Spleen (tissue), 11 donors: ENCODE results near the gene HYCC1. TPM values are rescaled to one million over a fixed set of nuclear protein-coding genes. Genes with fewer than 3 reads are reported as not detected.

Experiments used
- DNase-seq: peaks from one replicate; pipeline ENCODE4 v3.0.0-alpha.2; 2020
- H3K27ac ChIP-seq, 8 donors: fragments of 200-600 bp; sonication (generic) in 7 of 8; 1 replicate in 4 of 8; 2 replicates in 4 of 8; pipeline versions ENCODE4 v1.5.0 to v1.8.0; 2016 to 2021; ENCODE audit warnings: inconsistent platforms in 4 of 8, mild to moderate bottlenecking in 4 of 8, moderate library complexity in 1 of 8
- H3K27me3 ChIP-seq, 7 donors: fragments of 200-600 bp; sonication (generic) in 6 of 7; replicated peaks in 1 of 7; 1 replicate in 4 of 7; 2 replicates in 3 of 7; pipeline versions ENCODE4 v1.5.0 to v1.8.0; 2016 to 2021; ENCODE audit warnings: inconsistent platforms in 3 of 7, mild to moderate bottlenecking in 1 of 7
- H3K36me3 ChIP-seq, 6 donors: fragments of 200-600 bp; sonication (generic) in 5 of 6; 1 replicate in 4 of 6; 2 replicates in 2 of 6; pipeline versions ENCODE4 v1.5.0 to v1.8.0; 2016 to 2021; ENCODE audit warnings: inconsistent platforms in 2 of 6
- H3K4me1 ChIP-seq, 6 donors: fragments of 200-600 bp; sonication (generic) in 5 of 6; 1 replicate in 3 of 6; 2 replicates in 3 of 6; pipeline versions ENCODE4 v1.5.0 to v1.8.0; 2016 to 2021; ENCODE audit warnings: inconsistent platforms in 3 of 6
- H3K4me3 ChIP-seq, 8 donors: fragments of 200-600 bp; sonication (generic) in 7 of 8; 1 replicate in 4 of 8; 2 replicates in 4 of 8; pipeline versions ENCODE4 v1.5.0 to v1.8.0; 2016 to 2021; ENCODE audit warnings: inconsistent platforms in 4 of 8, mild to moderate bottlenecking in 4 of 8, moderate library complexity in 2 of 8
- H3K9me3 ChIP-seq, 8 donors: fragments of 200-600 bp; sonication (generic) in 7 of 8; 1 replicate in 4 of 8; 2 replicates in 4 of 8; pipeline versions ENCODE4 v1.5.0 to v1.8.0; 2016 to 2021; ENCODE audit warnings: inconsistent platforms in 4 of 8
- CTCF ChIP-seq, 11 experiments: fragments of 200-600 bp in 7 of 11; fragments of 450-650 bp in 4 of 11; sonication (generic) in 4 of 11; IDR thresholded peaks in 8 of 11; conservative IDR thresholded peaks in 3 of 11; 1 replicate in 7 of 11; 2 replicates in 4 of 11; pipeline versions ENCODE4 v1.4.0 to v1.8.0; 2016 to 2021; ENCODE audit warnings: antibody characterized with exemption in 11 of 11, inconsistent platforms in 4 of 11, mild to moderate bottlenecking in 1 of 11
- POLR2A ChIP-seq, 3 donors: fragments of 450-650 bp; IDR thresholded peaks; one replicate each; pipeline ENCODE4 v1.5.1; 2017; ENCODE audit warnings: antibody characterized with exemption in 3 of 3, mild to moderate bottlenecking in 1 of 3
- POLR2AphosphoS5 ChIP-seq, 3 donors: sonication (generic); formaldehyde crosslinking; IDR thresholded peaks; one replicate each; pipeline ENCODE4 v1.5.1; 2017; ENCODE audit warnings: antibody characterized with exemption in 3 of 3
- WGBS, 5 donors: extraction: QIAGEN DNeasy Blood & Tissue Kit in 3 of 5; methylation state at CpG; one replicate each; pipeline versions ENCODE4 v1.1.5 to v1.1.7; 2013 to 2018; 5-methylcytosine and 5-hydroxymethylcytosine counted together
- intact Hi-C: fragments of 100-400 bp; cut with DNase I; formaldehyde crosslinking; loops from one replicate; pipeline ENCODE4 v1.15.0; 2023; ENCODE audit warnings: low total_unique reads
- polyA plus RNA-seq, 3 donors: library from polyadenylated mRNA; stranded (reverse); fragments of 200-250 nt; gene quantifications; one replicate each; pipeline ENCODE4 v1.2.1, GENCODE V29; 2013
- total RNA-seq, 7 donors: library from RNA; depleted of rRNA in 3 of 7; stranded (reverse); fragments of >200 nt in 3 of 7; fragmentation: NEBNext Ultra II Directional in 4 of 7; extraction: Animal tissue kit (Norgen Biotek cat#: 25700) in 4 of 7; gene quantifications; one replicate each; pipeline versions ENCODE4 v1.1.0 to v1.2.1, GENCODE V29; 2016 to 2021
- donor health status: healthy with polysubstance abuse.
- donor health status: DM: no; HTN: no; CAD: no; lungs with moderate emphysema.
- donor health status: DM: no; HTN: no; CAD: no.
- donor health status: Bipolar disorder and iron deficiency.
- donor health status: healthy.
- donor health status: DM: no; HTN: no; CAD: no.
- donor health status: DM: yes; HTN: yes; CAD: no.

HYCC1 gene
- total and polyA plus RNA-seq, 10 donors = 4.0 to 59.0 (median 42.7) TPM

DNA sequence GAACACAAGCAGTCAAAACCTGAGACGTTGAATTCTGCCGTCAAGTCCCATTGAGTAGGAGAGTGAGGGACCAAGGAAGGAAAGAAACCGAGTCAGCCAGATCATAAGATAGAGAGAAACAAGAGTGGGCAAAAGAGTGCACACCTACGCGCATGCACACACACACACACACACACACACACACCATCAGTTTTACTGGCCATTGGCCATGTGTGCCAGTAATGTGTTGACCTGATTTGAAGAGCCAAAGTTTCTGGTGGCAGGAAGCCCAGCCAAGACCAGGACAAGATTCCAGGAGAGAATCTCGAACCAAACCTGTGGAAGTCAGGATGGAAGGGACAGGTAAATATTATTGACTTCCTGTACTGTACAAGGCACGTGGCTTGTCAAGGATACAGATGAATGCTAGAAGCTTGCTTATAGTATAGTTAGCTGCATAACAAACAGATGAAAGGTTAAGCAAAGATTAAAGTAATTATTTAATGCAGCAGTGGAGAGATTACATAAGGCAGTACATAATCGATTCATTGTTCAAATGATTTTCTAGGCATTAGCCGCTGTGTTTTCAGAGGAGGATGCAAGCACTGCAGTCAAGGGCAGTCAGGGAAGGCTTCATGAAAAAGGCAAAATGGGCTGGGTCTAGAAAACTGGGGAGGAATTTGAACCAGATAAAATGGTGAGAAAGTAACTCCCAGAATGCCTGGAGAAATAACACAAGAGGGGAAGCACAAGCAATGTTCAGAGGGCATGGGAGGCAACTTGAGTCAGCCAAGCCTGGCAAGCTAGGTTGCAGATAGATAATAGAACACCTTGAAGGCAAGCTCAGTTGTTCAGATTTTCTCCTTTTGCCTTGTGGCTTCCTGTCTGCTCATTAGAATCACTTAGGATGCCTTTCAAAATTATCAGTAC lies 2.7 kb upstream of the HYCC1 start:
- Histone ChIP-seq H3K4me3 (no peak overlapping the region), H3K27me3 (no peaks in the 10 kb centered on the region), H3K36me3 (no peaks in the 10 kb centered on the region), H3K4me1 (peaks cover 10 to 70% (median 39%) of the 10 kb centered on the region in 6 donors), H3K27ac (peak overlapping the region in 7 of 8 donors; percentile 6 to 63 (median 48)), H3K9me3 (no peaks in the 10 kb centered on the region)
- TF ChIP-seq POLR2AphosphoS5 (IDR thresholded peaks at IDR 0.05) (no peak), POLR2A (IDR thresholded peaks at IDR 0.05) (no peak), CTCF (IDR thresholded peaks at IDR 0.05 in 8 of 11, conservative IDR thresholded peaks at IDR 0.05 in 3 of 11) (no peak)
- no peak for DNase-seq
- intact Hi-C loops = no loop called here
- 89 to 91% (median 90%) methylated on average over 9 of the region's 9 CpGs for WGBS, 5 donors

GRCh38 chr7:23014681-23015080 lies 751 bp upstream of the HYCC1 start:
- Histone ChIP-seq H3K4me3 (peak overlapping the region in 1 of 8 donors; percentile 95), H3K27ac (peak overlapping the region in 5 of 8 donors; percentile 89 to 91 (median 90)), H3K36me3 (no peaks in the 10 kb centered on the region), H3K27me3 (no peaks in the 10 kb centered on the region), H3K4me1 (peaks cover 10 to 77% (median 57%) of the 10 kb centered on the region in 6 donors), H3K9me3 (no peaks in the 10 kb centered on the region)
- TF ChIP-seq POLR2A (IDR thresholded peaks at IDR 0.05) (no peak), POLR2AphosphoS5 (IDR thresholded peaks at IDR 0.05) (no peak), CTCF (IDR thresholded peaks at IDR 0.05 in 8 of 11, conservative IDR thresholded peaks at IDR 0.05 in 3 of 11) (no peak)
- WGBS, 5 donors = 55 to 78% (median 65%) methylated on average over 2 of the region's 2 CpGs
- no peak for DNase-seq
- intact Hi-C loops = no loop called here

DNA sequence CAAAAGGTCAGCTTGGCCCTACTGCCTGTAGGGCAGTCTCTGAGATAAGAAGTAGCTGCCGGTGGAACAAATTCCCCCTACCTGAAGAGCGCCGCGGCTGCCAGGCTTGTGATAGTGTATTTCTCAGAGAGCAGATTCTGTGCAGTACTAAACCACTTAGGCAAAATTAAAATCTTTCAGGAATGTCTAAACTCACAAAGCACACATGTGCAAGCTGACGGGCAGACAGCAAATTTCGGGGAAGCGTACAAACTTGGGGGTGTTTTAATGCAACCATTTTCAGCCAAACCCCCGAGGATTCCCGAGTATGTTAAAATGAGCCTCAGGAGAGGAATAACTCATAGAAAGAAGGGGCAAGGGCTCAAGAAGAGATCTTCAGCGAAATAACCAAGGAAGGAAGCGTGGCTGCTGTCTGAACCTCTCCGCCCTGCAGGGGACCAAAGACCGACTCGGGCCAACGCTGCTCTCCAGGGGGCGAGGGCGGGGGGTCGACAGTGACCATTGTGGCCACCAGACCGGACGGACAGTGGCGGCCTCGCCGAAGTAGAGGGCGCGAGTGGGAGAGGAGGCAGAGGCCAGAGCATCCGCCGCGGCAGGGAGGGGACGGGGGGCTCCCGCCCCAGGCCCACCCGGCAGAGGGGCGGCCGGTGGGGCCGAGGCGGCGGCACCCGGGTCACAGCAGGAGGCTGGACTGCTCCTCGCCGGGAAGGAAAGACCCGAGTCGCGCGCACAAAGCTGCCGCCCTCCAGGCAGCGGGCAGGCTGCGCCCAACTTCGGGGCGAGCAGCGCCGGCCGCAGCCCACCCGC lies 819 bp downstream of the HYCC1 start:
- Histone ChIP-seq H3K4me3 (peak overlapping the region; percentile 85 to 95 (median 88)), H3K27me3 (no peaks in the 10 kb centered on the region), H3K9me3 (no peaks in the 10 kb centered on the region), H3K36me3 (no peaks in the 10 kb centered on the region), H3K4me1 (peaks cover 10 to 78% (median 62%) of the 10 kb centered on the region in 6 donors), H3K27ac (peak overlapping the region; percentile 68 to 91 (median 90))
- peak; percentile 91 for DNase-seq
- WGBS, 5 donors = 0 to 1% (median 0%) methylated on average over 24 to 52 of the region's 52 CpGs
- intact Hi-C loops = no loop called here
- TF ChIP-seq CTCF (IDR thresholded peaks at IDR 0.05 in 8 of 11, conservative IDR thresholded peaks at IDR 0.05 in 3 of 11) = no peak
- no peak for TF ChIP-seq POLR2AphosphoS5 (IDR thresholded peaks at IDR 0.05)
